Loucy (cell line): ENCODE results near the gene MLLT10.

Experiments
- EZH2phosphoT487 ChIP-seq: fragments of 200-600 bp; IDR thresholded peaks from 2 replicates; pipeline ENCODE4 v1.6.1; 2018; ENCODE audit warnings: antibody characterized with exemption, mild to moderate bottlenecking, moderate library complexity, borderline replicate concordance
- TF ChIP-seq, protein P1 (sequence below): fragments of 200-600 bp; sonication (generic); conservative IDR thresholded peaks from 2 replicates; pipeline ENCODE4 v1.5.1; 2014; ENCODE audit warnings: mild to moderate bottlenecking, antibody characterized with exemption, low read length

GRCh38 chr10:21688009-21688332, 153.9 kb downstream of the MLLT10 start:
- TF ChIP-seq, protein P1, sequence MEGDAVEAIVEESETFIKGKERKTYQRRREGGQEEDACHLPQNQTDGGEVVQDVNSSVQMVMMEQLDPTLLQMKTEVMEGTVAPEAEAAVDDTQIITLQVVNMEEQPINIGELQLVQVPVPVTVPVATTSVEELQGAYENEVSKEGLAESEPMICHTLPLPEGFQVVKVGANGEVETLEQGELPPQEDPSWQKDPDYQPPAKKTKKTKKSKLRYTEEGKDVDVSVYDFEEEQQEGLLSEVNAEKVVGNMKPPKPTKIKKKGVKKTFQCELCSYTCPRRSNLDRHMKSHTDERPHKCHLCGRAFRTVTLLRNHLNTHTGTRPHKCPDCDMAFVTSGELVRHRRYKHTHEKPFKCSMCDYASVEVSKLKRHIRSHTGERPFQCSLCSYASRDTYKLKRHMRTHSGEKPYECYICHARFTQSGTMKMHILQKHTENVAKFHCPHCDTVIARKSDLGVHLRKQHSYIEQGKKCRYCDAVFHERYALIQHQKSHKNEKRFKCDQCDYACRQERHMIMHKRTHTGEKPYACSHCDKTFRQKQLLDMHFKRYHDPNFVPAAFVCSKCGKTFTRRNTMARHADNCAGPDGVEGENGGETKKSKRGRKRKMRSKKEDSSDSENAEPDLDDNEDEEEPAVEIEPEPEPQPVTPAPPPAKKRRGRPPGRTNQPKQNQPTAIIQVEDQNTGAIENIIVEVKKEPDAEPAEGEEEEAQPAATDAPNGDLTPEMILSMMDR, result no peak
- TF ChIP-seq EZH2phosphoT487, result no peak
